ENCODE measurements around the gene NUP37.
A peak's percentile ranks its signal among the peaks of the same experiment; 100 is the strongest.

Gene NUP37

DNA sequence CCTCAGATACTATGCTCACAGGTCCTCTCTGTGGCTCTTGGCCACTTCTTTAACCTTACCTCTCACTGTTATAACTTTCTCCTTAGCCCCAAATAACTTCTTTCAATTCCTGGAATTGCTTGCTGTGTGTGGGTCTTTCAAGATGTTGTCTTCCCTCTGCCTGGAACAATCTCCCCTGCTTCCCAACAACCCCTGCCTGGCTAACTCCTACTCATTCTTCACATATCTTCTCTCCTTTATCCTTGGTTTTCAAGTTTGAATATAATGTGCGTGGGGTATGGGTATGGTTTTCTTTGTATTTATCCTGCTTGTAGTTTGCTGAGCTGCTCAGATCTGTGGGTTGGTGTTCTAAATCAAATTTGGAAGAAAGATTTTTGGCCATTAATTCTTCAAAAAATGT is 55.4 kb downstream of the NUP37 start:
- TF ChIP-seq, protein P1, sequence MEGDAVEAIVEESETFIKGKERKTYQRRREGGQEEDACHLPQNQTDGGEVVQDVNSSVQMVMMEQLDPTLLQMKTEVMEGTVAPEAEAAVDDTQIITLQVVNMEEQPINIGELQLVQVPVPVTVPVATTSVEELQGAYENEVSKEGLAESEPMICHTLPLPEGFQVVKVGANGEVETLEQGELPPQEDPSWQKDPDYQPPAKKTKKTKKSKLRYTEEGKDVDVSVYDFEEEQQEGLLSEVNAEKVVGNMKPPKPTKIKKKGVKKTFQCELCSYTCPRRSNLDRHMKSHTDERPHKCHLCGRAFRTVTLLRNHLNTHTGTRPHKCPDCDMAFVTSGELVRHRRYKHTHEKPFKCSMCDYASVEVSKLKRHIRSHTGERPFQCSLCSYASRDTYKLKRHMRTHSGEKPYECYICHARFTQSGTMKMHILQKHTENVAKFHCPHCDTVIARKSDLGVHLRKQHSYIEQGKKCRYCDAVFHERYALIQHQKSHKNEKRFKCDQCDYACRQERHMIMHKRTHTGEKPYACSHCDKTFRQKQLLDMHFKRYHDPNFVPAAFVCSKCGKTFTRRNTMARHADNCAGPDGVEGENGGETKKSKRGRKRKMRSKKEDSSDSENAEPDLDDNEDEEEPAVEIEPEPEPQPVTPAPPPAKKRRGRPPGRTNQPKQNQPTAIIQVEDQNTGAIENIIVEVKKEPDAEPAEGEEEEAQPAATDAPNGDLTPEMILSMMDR (IDR thresholded peaks at IDR 0.05) = no peak
- Histone ChIP-seq H3K4me3 (no peak overlapping the region), H3K9me3 (no peaks in the 10 kb centered on the region), H3K27ac (no peak overlapping the region), H3K27me3 (no peaks in the 10 kb centered on the region), H3K36me3 (peaks cover 0 to 3% (median 0%) of the 10 kb centered on the region in 3 donors), H3K4me1 (peaks cover 0 to 4% (median 4%) of the 10 kb centered on the region in 4 donors)
- no peak for DNase-seq
- intact Hi-C loops (cut with DNase I; ENCODE audit: low total_unique reads) = loop anchor here (10.0 kb wide), 1 partner anchor 190 kb away; the partner anchor contains the start of gene DRAM1

GRCh38 chr12:102063069-102063468 is 56.8 kb downstream of the NUP37 start:
- intact Hi-C loops (cut with DNase I; ENCODE audit: low total_unique reads) = loop anchor here (10.0 kb wide), 1 partner anchor 188 kb away; the partner anchor contains the start of gene DRAM1
- H3K36me3 ChIP-seq = peaks cover 0 to 10% (median 4%) of the 10 kb centered on the region in 3 donors
- no peak overlapping the region for H3K27ac ChIP-seq
- no peaks in the 10 kb centered on the region for H3K9me3 ChIP-seq
- no peaks in the 10 kb centered on the region for H3K27me3 ChIP-seq
- no peak for DNase-seq
- H3K4me1 ChIP-seq = peaks cover 0 to 4% (median 4%) of the 10 kb centered on the region in 4 donors
- no peak overlapping the region for H3K4me3 ChIP-seq
- TF ChIP-seq, protein P1 (IDR thresholded peaks at IDR 0.05) = no peak

- intact Hi-C loops (cut with DNase I; ENCODE audit: low total_unique reads) = loop anchor here (10.0 kb wide), 1 partner anchor 188 kb away; the partner anchor contains the start of gene DRAM1
- Histone ChIP-seq H3K27ac (peak overlapping the region; percentile 89 to 93), H3K4me1 (peaks cover 0 to 4% (median 4%) of the 10 kb centered on the region in 4 donors), H3K9me3 (no peaks in the 10 kb centered on the region), H3K4me3 (peak overlapping the region; percentile 79 to 87), H3K36me3 (peaks cover 0 to 10% (median 4%) of the 10 kb centered on the region in 3 donors), H3K27me3 (no peaks in the 10 kb centered on the region)
- DNase-seq = no peak
- TF ChIP-seq, protein P1 (IDR thresholded peaks at IDR 0.05) = peak in 1 of 2 experiments; percentile 2
These were observed 57.5 kb downstream of the NUP37 start for GRCh38 chr12:102062419-102062806.

GRCh38 chr12:102061560-102062418 is 58.1 kb downstream of the NUP37 start, which contains the start of gene WASHC3:
Gene WASHC3 (minus strand): TSS chr12:102061991. CDS start chr12:102061962, 29 bp downstream.
- H3K4me3 ChIP-seq = peak within 1 kb of the TSS; percentile 79 to 87
- DNase-seq = peak; percentile 97 to 98
- H3K9me3 ChIP-seq = no peaks in the 10 kb centered on the region
- intact Hi-C loops (cut with DNase I; ENCODE audit: low total_unique reads) = loop anchor here (10.0 kb wide), 1 partner anchor 187 kb away; the partner anchor contains the start of gene DRAM1
- TF ChIP-seq, protein P1 (IDR thresholded peaks at IDR 0.05) = peak in 1 of 2 experiments; percentile 6
- H3K4me1 ChIP-seq = peaks cover 0 to 4% (median 4%) of the 10 kb centered on the region in 4 donors
- no peaks in the 10 kb centered on the region for H3K27me3 ChIP-seq
- peak within 1 kb of the TSS; percentile 89 to 93 for H3K27ac ChIP-seq
- peaks cover 5 to 10% (median 8%) of the 10 kb centered on the region in 3 donors for H3K36me3 ChIP-seq

GRCh38 chr12:102061096-102061559 is 58.8 kb downstream of the NUP37 start:
- DNase-seq = no peak
- TF ChIP-seq, protein P1 (IDR thresholded peaks at IDR 0.05) = no peak
- peaks cover 0 to 4% (median 4%) of the 10 kb centered on the region in 4 donors for H3K4me1 ChIP-seq
- H3K9me3 ChIP-seq = no peaks in the 10 kb centered on the region
- H3K4me3 ChIP-seq = peak overlapping the region; percentile 79 to 87
- intact Hi-C loops (cut with DNase I; ENCODE audit: low total_unique reads) = loop anchor here (10.0 kb wide), 1 partner anchor 186 kb away; the partner anchor contains the start of gene DRAM1
- peak overlapping the region; percentile 89 to 93 for H3K27ac ChIP-seq
- H3K27me3 ChIP-seq = no peaks in the 10 kb centered on the region
- H3K36me3 ChIP-seq = peaks cover 10 to 15% (median 12%) of the 10 kb centered on the region in 3 donors

Data from tibial artery (tissue), 4 donors.